ENCODE results near the gene RYR2. TPM values are rescaled to one million over a fixed set of nuclear protein-coding genes. Genes with fewer than 3 reads are reported as not detected.

Gene RYR2
- polyA plus RNA-seq, 1 of the 3 experiments (the other 2 are of a cell fraction) = under 0.01 TPM

GRCh38 chr1:237873487-237874211 lies 831.7 kb downstream of the RYR2 start (continued):
- TF ChIP-seq PBX3 (IDR thresholded peaks at IDR 0.05) (peak; percentile 90), ELF1 (IDR thresholded peaks at IDR 0.05) (no peak), NRF1 (IDR thresholded peaks at IDR 0.05; ENCODE audit: low read depth, low read length) (no peak), NFIC (IDR thresholded peaks at IDR 0.05; ENCODE audit: borderline replicate concordance) (peak; percentile 77)
- TF ChIP-seq, protein P1, sequence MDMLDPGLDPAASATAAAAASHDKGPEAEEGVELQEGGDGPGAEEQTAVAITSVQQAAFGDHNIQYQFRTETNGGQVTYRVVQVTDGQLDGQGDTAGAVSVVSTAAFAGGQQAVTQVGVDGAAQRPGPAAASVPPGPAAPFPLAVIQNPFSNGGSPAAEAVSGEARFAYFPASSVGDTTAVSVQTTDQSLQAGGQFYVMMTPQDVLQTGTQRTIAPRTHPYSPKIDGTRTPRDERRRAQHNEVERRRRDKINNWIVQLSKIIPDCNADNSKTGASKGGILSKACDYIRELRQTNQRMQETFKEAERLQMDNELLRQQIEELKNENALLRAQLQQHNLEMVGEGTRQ (IDR thresholded peaks at IDR 0.05; ENCODE audit: borderline replicate concordance, low read depth, low read length) = no peak

- WGBS (ENCODE audit: low lambda C conversion rate) = 56% methylated on average over 8 of the region's 8 CpGs
- no peaks in the 10 kb centered on the region for H4K20me1 ChIP-seq (ENCODE audit: insufficient read depth)
- H3K36me3 ChIP-seq (replicated peaks in 1 of 2; ENCODE audit: control insufficient read depth in 1 of 2, insufficient read depth in 2 of 2, low read length in 1 of 2) = no peaks in the 10 kb centered on the region
- no peak overlapping the region for H3K27ac ChIP-seq (ENCODE audit: low read depth in 2 of 2, low read length in 1 of 2)
- no peak overlapping the region for H3K9ac ChIP-seq
- DNase-seq = no peak
- no peak overlapping the region for H3K4me2 ChIP-seq
- ChIA-PET CTCF (interaction anchor here (1.0 to 4.4 kb wide), 2 partner anchors 10 to 376 kb away, joined by 3 to 27 read pairs; no protein-coding TSS in a partner anchor), POLR2A (no interaction called here)
- no peaks in the 10 kb centered on the region for H3K9me3 ChIP-seq
- H3F3A ChIP-seq (replicated peaks; ENCODE audit: insufficient read depth) = no peaks in the 10 kb centered on the region
- TF ChIP-seq MEF2A (IDR thresholded peaks at IDR 0.05; ENCODE audit: borderline replicate concordance, low read depth) (peak; percentile 29; the same call in 1 of the 2 replicates), TCF12 (IDR thresholded peaks at IDR 0.05) (peak; percentile 34), MAX (IDR thresholded peaks at IDR 0.05; ENCODE audit: low read depth) (0 out of 2 replicates have a peak, but pooled peaks have one; percentile 18), NFIC (IDR thresholded peaks at IDR 0.05; ENCODE audit: borderline replicate concordance) (peak; percentile 19; the same call in 1 of the 2 replicates), FOSL2 (IDR thresholded peaks at IDR 0.05; ENCODE audit: borderline replicate concordance, low read depth) (peak; percentile 48; the same call in 1 of the 2 replicates), GATA2 (CRISPR knock-in tag; IDR thresholded peaks at IDR 0.05) (no peak), IRF3 (IDR thresholded peaks at IDR 0.05; ENCODE audit: low read depth, low read length) (no peak), PBX3 (IDR thresholded peaks at IDR 0.05) (peak; percentile 22; the same call in 1 of the 2 replicates)
- TF ChIP-seq, protein P2, sequence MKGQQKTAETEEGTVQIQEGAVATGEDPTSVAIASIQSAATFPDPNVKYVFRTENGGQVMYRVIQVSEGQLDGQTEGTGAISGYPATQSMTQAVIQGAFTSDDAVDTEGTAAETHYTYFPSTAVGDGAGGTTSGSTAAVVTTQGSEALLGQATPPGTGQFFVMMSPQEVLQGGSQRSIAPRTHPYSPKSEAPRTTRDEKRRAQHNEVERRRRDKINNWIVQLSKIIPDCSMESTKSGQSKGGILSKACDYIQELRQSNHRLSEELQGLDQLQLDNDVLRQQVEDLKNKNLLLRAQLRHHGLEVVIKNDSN (IDR thresholded peaks at IDR 0.05; ENCODE audit: borderline replicate concordance, low read depth) = no peak
- H3K27me3 ChIP-seq (ENCODE audit: insufficient read depth) = no peaks in the 10 kb centered on the region
- no peak overlapping the region for H3K4me3 ChIP-seq (ENCODE audit: low read depth in 2 of 2, low read length in 1 of 2)
- peaks cover 4 to 29% of the 10 kb centered on the region in 2 experiments for H3K4me1 ChIP-seq (ENCODE audit: control insufficient read depth in 1 of 2, insufficient read depth in 2 of 2, low read depth in 1 of 2, low read length in 1 of 2)
- no peaks in the 10 kb centered on the region for H3K79me2 ChIP-seq (ENCODE audit: insufficient read depth)
- H2AFZ ChIP-seq (ENCODE audit: low read depth) = no peak overlapping the region
- no peaks in the 10 kb centered on the region for H3K9me2 ChIP-seq
These were observed 833.3 kb downstream of the RYR2 start for GRCh38 chr1:237875291-237875690.

Data from SK-N-SH (cell line).